Measurements from ENCODE around the gene CDCA5.

- no peak for TF ChIP-seq POLR2A (IDR thresholded peaks at IDR 0.05)
- no peak for TF ChIP-seq CTCF (IDR thresholded peaks at IDR 0.05)
Measured at GRCh38 chr11:65127473-65128181, 43.8 kb upstream of the CDCA5 start.
